Heart left ventricle (tissue), 16 donors: ENCODE results near the gene ZC2HC1C. TPM values are rescaled to one million over a fixed set of nuclear protein-coding genes. Genes with fewer than 3 reads are reported as not detected.

ENCODE experiments used
- ATAC-seq, 4 donors: fragments of 200-7000 bp; cut with Tn5 transposase; one replicate each; pipeline ENCODE4 v1.9.1; 2020 to 2022; ENCODE audit warnings: moderate library complexity in 4 of 4, mild to moderate bottlenecking in 3 of 4, moderate number of reproducible peaks in 1 of 4
- DNase-seq, 5 donors: peaks; one replicate each; pipeline ENCODE4 v3.0.0-alpha.2; 2020
- H3K27ac ChIP-seq, 12 donors: fragments of 200-600 bp; sonication (generic) in 4 of 12; one replicate each; pipeline versions ENCODE4 v1.5.0 to v1.8.0; 2016 to 2022; ENCODE audit warnings: mild to moderate bottlenecking in 2 of 12
- H3K27me3 ChIP-seq, 9 donors: fragments of 200-600 bp; sonication (generic) in 2 of 9; one replicate each; pipeline versions ENCODE4 v1.5.1 to v1.8.0; 2016 to 2022; ENCODE audit warnings: mild to moderate bottlenecking in 3 of 9
- H3K36me3 ChIP-seq, 9 donors: fragments of 200-600 bp; sonication (generic) in 2 of 9; one replicate each; pipeline versions ENCODE4 v1.5.0 to v1.8.0; 2018 to 2022; ENCODE audit warnings: mild to moderate bottlenecking in 2 of 9
- H3K4me1 ChIP-seq, 12 donors: fragments of 200-600 bp; sonication (generic) in 4 of 12; one replicate each; pipeline versions ENCODE4 v1.5.0 to v1.8.0; 2016 to 2022; ENCODE audit warnings: mild to moderate bottlenecking in 3 of 12
- H3K4me3 ChIP-seq, 12 donors: fragments of 200-600 bp; sonication (generic) in 4 of 12; one replicate each; pipeline versions ENCODE4 v1.5.0 to v1.8.0; 2017 to 2022; ENCODE audit warnings: mild to moderate bottlenecking in 9 of 12, moderate library complexity in 4 of 12
- H3K9me3 ChIP-seq, 12 donors: fragments of 200-600 bp; sonication (generic) in 4 of 12; one replicate each; pipeline versions ENCODE4 v1.5.0 to v1.8.0; 2016 to 2022; ENCODE audit warnings: mild to moderate bottlenecking in 1 of 12
- CTCF ChIP-seq, 12 donors: fragments of 200-600 bp; sonication (generic) in 4 of 12; IDR thresholded peaks; one replicate each; pipeline versions ENCODE4 v1.5.0 to v1.8.0; 2018 to 2022; ENCODE audit warnings: antibody characterized with exemption in 12 of 12, mild to moderate bottlenecking in 5 of 12
- POLR2A ChIP-seq, 2 donors: fragments of 450-650 bp; IDR thresholded peaks; one replicate each; pipeline ENCODE4 v1.6.1; 2017; ENCODE audit warnings: antibody characterized with exemption in 2 of 2, mild to moderate bottlenecking in 2 of 2, moderate library complexity in 2 of 2
- WGBS, 4 donors: extraction: QIAGEN DNeasy Blood & Tissue Kit in 2 of 4; methylation state at CpG; one replicate each; pipeline versions ENCODE4 v1.1.5 to v1.1.7; 2013 to 2018; 5-methylcytosine and 5-hydroxymethylcytosine counted together
- intact Hi-C, 10 donors: fragments of 100-400 bp; cut with DNase I; formaldehyde crosslinking; loops; one replicate each; pipeline versions ENCODE4 v1.11.1 to v1.14.2; 2022
- polyA plus RNA-seq, 2 donors: library from polyadenylated mRNA; stranded (reverse); fragments of 200-250 nt; gene quantifications; one replicate each; pipeline ENCODE4 v1.2.3, GENCODE V29; 2013
- total RNA-seq, 9 donors: library from RNA; depleted of rRNA in 2 of 9; stranded (reverse); fragments of >200 nt in 2 of 9; fragmentation: NEBNext Ultra II Directional in 3 of 9; extraction: Animal tissue kit (Norgen Biotek cat#: 25700) in 3 of 9; gene quantifications; one replicate each; pipeline versions ENCODE4 v1.1.0 to v1.2.4, GENCODE V29; 2016 to 2023
- donor health status: ischemic (EF 13 %, LVEDD 7.1; RV severe dilation, severe dysfunction).
- donor health status: healthy with polysubstance abuse.
- donor health status: DM: no; HTN: yes; CAD: no.
- donor health status: DM: no; HTN: no; CAD: no.
- donor health status: ischemic (EF 25% LVEDD 6.9; RV normal size, moderate dysfunction).
- donor health status: ischemic (EF 25% LVEDD 5.7; RV mildly dilated, moderate dysfunction).
- donor health status: healthy.
- donor health status: DM: yes; HTN: yes; CAD: no.
- donor health status: ischemic (EF 35%, LVEDD 5.7; RV mildly dilated, moderate dysfunction).
- donor health status: nonischemic (EF 11% LVEDD 7.7; RV severe dilation, severe dysfunction).
- donor health status: DM: yes; HTN: yes; CAD: no.
- donor health status: PGD.
- donor health status: ischemic (EF 29% LVEDD 5.4; RV normal size, mild dysfunction).
- donor health status: nonischemic (EF 23%, LVEDD 6.1; RV moderate dilation, normal function).

ZC2HC1C gene
- total and polyA plus RNA-seq, 11 donors: 3.4 to 13.3 (median 8.4) TPM

- no peak for ATAC-seq
- WGBS, 4 donors: 44 to 66% (median 55%) methylated on average over 4 of the region's 4 CpGs
Measured at GRCh38 chr14:75079521-75079920, 10.1 kb downstream of the ZC2HC1C start.

GRCh38 chr14:75081660-75082229 lies 12.3 kb downstream of the ZC2HC1C start:
- Histone ChIP-seq H3K27ac (peak overlapping the region in 4 of 12 donors; percentile 1 to 45 (median 14)), H3K4me3 (no peak overlapping the region), H3K27me3 (no peaks in the 10 kb centered on the region), H3K36me3 (peaks cover 0 to 69% (median 52%) of the 10 kb centered on the region in 9 donors), H3K4me1 (peaks cover 0 to 16% (median 2%) of the 10 kb centered on the region in 12 donors), H3K9me3 (no peaks in the 10 kb centered on the region)
- 74 to 76% (median 75%) methylated on average over 2 of the region's 2 CpGs for WGBS, 4 donors
- ATAC-seq (no peak), DNase-seq (no peak)
- intact Hi-C loops: loop anchor here in 4 of 10 donors (5.0 to 10.0 kb wide), 2 partner anchors 134 to 137 kb away; no protein-coding TSS in a partner anchor
- TF ChIP-seq POLR2A (IDR thresholded peaks at IDR 0.05) (no peak), CTCF (IDR thresholded peaks at IDR 0.05) (no peak)

More at GRCh38 chr14:75079521-75079920, 10.1 kb downstream of the ZC2HC1C start:
- no peaks in the 10 kb centered on the region for H3K9me3 ChIP-seq
- no peak for DNase-seq
- H3K36me3 ChIP-seq: peaks cover 0 to 51% (median 30%) of the 10 kb centered on the region in 9 donors
- H3K4me1 ChIP-seq: peaks cover 0 to 16% (median 2%) of the 10 kb centered on the region in 12 donors
- TF ChIP-seq POLR2A (IDR thresholded peaks at IDR 0.05) (no peak), CTCF (IDR thresholded peaks at IDR 0.05) (no peak)
- intact Hi-C loops: no loop called here
- no peak overlapping the region for H3K27ac ChIP-seq
- no peaks in the 10 kb centered on the region for H3K27me3 ChIP-seq
- H3K4me3 ChIP-seq: no peak overlapping the region

- Histone ChIP-seq H3K36me3 (peaks cover 0 to 71% (median 66%) of the 10 kb centered on the region in 9 donors), H3K4me3 (no peak overlapping the region), H3K9me3 (no peaks in the 10 kb centered on the region), H3K27ac (peak overlapping the region in 1 of 12 donors; percentile 7), H3K27me3 (no peaks in the 10 kb centered on the region), H3K4me1 (peaks cover 0 to 16% (median 2%) of the 10 kb centered on the region in 12 donors)
- WGBS, 4 donors: 91 to 100% (median 93%) methylated on average over 1 of the region's 1 CpG
- DNase-seq: no peak
- no peak for ATAC-seq
- TF ChIP-seq CTCF (IDR thresholded peaks at IDR 0.05) (no peak), POLR2A (IDR thresholded peaks at IDR 0.05) (no peak)
- intact Hi-C loops: loop anchor here in 4 of 10 donors (5.0 to 10.0 kb wide), 2 partner anchors 136 to 138 kb away; no protein-coding TSS in a partner anchor
Measured at GRCh38 chr14:75083271-75083670, 13.8 kb downstream of the ZC2HC1C start.

- no peak overlapping the region for H3K27ac ChIP-seq
- H3K9me3 ChIP-seq: no peaks in the 10 kb centered on the region
- no peaks in the 10 kb centered on the region for H3K27me3 ChIP-seq
- 47 to 63% (median 58%) methylated on average over 5 of the region's 5 CpGs for WGBS, 4 donors
- TF ChIP-seq POLR2A (IDR thresholded peaks at IDR 0.05): no peak
- peak in 2 of 12 donors; percentile 7 to 9 for TF ChIP-seq CTCF (IDR thresholded peaks at IDR 0.05)
- no peak overlapping the region for H3K4me3 ChIP-seq
- ATAC-seq (no peak), DNase-seq (no peak)
- peaks cover 0 to 16% (median under 1%) of the 10 kb centered on the region in 12 donors for H3K4me1 ChIP-seq
- intact Hi-C loops: loop anchor here in 4 of 10 donors (5.0 to 10.0 kb wide), 2 partner anchors 137 to 140 kb away; no protein-coding TSS in a partner anchor
- peaks cover 0 to 81% (median 75%) of the 10 kb centered on the region in 9 donors for H3K36me3 ChIP-seq
Measured at GRCh38 chr14:75084513-75084912, 15.1 kb downstream of the ZC2HC1C start.
